LNCaP clone FGC (cell line): Measurements from ENCODE around the gene SLC24A4.

Experiments
- DNase-seq: peaks from one replicate; pipeline ENCODE4 v3.0.0-alpha.2; 2011; ENCODE audit warnings: low read depth
- H3K4me3 ChIP-seq: 2 replicates; pipeline ENCODE4 v1.5.1; 2011; ENCODE audit warnings: mild to moderate bottlenecking, low read depth, low read length, control low read depth
- TF ChIP-seq, protein P1 (sequence below): IDR thresholded peaks from 2 replicates; pipeline ENCODE4 v1.5.1; 2012; ENCODE audit warnings: mild to moderate bottlenecking; ENCODE audit not compliant: control insufficient read depth, insufficient read depth; ENCODE audit errors: extremely low read depth

Gene SLC24A4

DNA sequence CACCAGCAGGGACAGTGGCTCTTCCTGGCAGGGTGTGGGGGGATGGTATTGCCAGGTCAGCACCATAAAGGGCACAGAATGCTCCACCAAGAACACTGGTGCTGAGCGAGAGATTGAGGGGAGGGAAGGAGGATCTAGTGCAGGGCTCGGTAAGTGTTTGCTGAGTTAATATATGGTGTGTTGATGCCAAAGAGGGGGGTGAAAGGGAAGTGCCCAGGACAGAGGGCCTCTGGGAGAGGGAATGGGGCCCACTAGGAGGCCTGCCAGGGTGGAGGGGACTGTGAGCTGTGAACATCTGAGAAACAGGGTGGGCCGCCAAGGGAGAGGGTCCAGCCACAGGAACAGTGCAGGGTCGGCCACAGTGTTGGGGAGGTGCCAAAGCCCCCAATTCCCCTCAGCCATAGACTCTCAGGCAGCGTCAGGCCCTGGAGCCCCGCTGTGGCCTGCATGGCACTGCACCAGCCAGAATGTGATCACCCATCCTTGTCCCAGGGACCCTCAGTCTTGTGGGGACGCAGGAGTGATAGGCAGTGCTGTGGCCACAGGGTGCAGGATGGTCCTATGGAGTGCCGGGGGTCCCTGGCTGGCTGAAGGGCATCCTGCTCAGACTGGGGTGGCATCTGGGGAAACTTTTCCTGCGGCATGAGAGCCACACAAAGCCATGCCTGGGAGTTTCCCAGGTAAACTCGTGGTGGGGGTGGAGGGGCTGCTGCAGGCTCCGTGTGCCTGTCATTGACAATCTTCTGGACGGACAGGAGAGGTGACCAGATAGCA is 202.5 kb downstream of the SLC24A4 start:
- no peak overlapping the region for H3K4me3 ChIP-seq
- TF ChIP-seq, protein P1, sequence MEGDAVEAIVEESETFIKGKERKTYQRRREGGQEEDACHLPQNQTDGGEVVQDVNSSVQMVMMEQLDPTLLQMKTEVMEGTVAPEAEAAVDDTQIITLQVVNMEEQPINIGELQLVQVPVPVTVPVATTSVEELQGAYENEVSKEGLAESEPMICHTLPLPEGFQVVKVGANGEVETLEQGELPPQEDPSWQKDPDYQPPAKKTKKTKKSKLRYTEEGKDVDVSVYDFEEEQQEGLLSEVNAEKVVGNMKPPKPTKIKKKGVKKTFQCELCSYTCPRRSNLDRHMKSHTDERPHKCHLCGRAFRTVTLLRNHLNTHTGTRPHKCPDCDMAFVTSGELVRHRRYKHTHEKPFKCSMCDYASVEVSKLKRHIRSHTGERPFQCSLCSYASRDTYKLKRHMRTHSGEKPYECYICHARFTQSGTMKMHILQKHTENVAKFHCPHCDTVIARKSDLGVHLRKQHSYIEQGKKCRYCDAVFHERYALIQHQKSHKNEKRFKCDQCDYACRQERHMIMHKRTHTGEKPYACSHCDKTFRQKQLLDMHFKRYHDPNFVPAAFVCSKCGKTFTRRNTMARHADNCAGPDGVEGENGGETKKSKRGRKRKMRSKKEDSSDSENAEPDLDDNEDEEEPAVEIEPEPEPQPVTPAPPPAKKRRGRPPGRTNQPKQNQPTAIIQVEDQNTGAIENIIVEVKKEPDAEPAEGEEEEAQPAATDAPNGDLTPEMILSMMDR: no peak
- no peak for DNase-seq

GRCh38 chr14:92527721-92528120 is 204.8 kb downstream of the SLC24A4 start:
- no peak for DNase-seq
- TF ChIP-seq, protein P1: no peak
- no peak overlapping the region for H3K4me3 ChIP-seq

DNA sequence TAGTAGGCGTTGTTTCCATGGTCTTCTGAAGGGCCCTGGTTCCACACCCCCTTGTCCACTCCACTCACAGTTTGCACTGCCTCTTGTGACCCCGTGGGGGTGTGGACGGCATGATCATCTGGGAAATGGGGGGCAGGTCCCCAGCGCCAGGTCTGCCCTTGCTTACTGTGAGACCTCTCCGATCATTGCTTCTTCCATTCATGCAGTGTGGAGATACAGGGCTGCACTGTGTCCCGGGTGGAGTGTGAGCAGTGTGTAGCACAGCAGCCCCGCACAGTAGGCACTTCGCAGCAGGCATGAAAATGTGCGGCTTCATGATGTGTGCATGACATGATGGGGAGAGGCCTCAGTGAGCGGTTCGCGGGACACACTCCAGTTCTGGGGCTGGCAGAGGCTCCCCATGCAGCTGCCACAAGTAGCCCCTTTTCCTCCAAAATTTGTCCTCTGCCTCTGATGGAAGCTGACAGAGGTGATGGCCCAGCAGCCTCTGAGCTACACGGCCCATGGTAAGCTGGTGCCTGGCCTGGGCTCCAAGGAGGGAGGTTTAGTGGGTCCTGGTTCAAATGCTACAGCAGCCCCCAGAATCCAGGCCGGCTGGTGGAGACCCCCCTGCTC is 205.6 kb downstream of the SLC24A4 start:
- no peak for DNase-seq
- no peak overlapping the region for H3K4me3 ChIP-seq
- TF ChIP-seq, protein P1: no peak

GRCh38 chr14:92529903-92530302 is 206.9 kb downstream of the SLC24A4 start:
- TF ChIP-seq, protein P1: no peak
- H3K4me3 ChIP-seq: no peak overlapping the region
- DNase-seq: no peak

GRCh38 chr14:92531106-92531873 is 208.3 kb downstream of the SLC24A4 start:
- H3K4me3 ChIP-seq: no peak overlapping the region
- TF ChIP-seq, protein P1: no peak
- DNase-seq: no peak

DNA sequence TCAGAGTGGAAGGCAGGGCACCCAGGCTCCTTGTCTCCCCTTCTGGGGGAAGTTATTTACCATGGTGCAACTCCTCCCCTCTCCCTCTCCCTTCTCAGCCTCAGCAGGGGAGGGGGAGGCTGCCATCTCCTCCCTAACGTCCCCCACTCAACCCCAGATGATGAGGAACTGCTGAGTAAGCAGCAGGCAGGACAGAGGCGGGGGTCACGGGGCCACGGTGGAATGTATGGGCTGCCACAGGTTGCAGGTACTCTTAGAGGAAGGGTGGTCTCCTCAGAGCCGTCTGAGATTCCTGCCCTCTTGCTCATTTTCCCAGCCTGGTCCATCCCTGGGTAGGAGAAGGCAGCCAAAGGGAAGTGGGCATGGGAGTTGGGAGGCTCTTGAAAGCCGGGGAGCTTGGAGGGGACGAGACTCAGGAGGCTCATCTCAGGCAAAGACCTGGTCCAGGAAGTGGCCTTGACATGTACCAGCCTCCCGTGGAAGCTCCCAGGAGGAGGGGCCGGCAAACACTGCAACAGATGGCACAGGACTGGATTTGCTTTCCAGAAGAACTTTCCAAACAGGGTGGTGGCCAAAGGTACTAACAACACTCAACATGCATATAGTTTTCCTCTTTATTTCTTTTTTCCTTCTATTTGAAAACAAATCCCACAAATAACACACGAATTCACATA is 209.7 kb downstream of the SLC24A4 start:
- no peak for DNase-seq
- TF ChIP-seq, protein P1: no peak
- no peak overlapping the region for H3K4me3 ChIP-seq
